GM18511 (cell line): ENCODE measurements around the gene PPEF2.

ENCODE experiments used
- ATAC-seq: cut with Tn5 transposase; IDR thresholded peaks from one replicate; pipeline ENCODE4 v1.9.1; 2021; ENCODE audit warnings: mild to moderate bottlenecking, moderate library complexity; ENCODE audit not compliant: unreplicated experiment

The PPEF2 gene

DNA sequence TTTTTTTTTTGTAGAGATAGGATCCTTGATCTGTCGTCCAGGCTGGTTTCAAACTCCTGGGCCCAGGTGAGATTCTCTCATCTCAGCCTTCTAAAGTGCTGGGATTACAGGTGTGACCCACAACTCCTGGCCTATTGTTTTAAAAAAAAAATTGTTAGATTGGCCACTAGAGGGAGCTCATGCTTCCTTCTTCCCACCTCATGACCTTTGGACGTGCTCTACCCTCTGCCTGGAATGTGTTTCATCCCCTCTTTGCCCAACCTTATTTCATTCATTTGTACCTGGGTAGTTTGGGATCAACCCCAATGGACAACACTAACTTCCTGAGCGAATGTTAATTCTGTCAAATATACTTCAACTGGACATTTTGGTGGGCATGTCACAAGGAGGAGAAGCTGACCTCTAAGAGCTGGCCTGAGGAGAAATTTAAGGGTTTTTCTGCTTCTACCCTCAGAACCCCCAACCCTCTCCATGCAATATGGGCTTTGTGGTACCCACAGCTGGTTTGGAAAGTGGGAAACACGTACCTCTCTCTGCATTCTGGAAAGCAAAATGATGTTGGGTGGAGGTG is 6.4 kb downstream of the PPEF2 start:
- ATAC-seq, result peak; percentile 78

DNA sequence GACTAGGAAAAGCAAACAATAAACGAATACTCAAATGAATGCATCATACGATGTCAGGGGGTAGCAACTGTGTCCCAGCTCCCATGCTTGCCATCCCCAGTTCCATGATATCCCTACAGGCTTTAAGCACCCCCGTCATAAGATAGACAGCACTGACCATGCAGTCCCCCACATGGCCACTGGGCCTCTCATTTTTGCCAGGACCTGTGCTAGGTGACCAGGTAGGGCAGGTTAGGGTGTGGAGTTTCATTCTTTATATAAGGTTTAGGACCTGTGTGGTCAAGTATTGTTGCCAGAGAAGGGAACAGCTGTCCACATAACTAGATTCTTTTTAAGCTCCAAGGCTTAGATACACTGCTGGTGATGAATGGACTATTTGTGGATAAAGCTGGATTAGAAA is 9.7 kb downstream of the PPEF2 start:
- no peak for ATAC-seq

DNA sequence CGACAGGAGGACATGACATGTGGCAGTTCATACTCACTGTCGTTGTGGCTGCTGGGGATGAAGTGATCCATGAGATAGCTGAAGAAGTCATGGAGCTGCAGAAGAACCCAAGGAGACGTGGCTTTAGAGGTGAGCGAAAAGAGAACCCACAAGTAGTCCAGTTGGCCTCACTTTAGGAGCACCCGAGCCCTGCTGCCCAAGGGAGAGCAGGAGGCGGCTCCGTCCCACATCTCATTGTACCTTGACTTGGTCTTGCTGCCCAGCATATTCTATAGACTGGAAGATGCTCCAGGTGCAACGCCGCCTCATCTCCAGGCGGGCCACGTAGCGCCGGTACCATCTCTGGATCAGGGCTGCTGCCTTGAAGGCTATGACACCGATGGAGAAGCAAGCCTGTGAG is 10.6 kb downstream of the PPEF2 start:
- ATAC-seq, result no peak

DNA sequence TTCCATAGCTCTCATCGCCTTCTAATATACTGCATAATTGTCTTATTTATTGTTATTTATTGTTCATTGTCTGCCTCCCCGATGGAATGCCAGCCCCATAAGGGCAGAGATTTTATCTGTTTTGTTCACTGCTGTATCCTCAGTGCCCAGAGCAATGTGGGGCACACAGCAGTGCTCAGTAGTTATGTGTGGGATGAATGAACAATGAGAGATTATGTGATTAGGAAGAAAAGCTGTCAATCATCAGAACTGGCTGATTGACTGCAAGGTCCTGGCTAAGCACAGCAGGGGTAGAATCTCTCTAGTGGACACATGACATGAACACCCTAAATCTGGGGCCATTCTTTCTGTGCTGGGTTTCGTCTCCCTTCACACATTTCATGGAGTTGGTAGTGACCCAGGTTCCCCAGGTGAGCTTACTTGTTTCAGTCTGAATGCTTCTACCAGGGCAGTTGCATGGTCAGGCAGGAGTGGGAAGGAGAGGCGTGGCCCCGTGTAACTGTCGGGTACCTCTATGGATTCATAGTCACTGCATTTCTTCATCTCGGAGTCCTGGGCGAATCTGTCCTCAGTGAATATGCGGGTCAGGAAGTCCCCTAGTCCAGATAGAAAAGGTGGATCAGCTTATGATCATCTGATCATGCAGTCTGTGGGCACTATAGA is 12.6 kb downstream of the PPEF2 start:
- no peak for ATAC-seq

DNA sequence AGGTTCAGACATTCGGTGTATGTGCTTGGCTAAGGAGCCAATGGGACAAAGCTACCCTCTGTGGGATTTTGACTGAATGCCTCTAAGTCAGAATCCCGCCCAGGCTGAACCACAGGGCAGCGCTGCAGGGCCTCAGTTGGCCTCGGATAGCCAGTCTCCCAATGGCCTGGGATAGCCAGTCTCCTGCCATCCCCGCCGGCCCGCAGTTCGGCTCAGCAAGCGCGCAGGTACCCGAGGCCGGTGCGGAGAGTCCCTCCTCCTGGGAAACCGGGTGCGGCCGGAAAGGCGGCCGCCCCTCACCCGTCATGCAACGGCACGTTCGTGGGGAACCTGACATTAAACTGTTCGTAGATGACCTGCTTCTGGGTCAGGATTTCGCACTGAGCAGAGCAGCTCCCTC is 16.1 kb downstream of the PPEF2 start:
- no peak for ATAC-seq

DNA sequence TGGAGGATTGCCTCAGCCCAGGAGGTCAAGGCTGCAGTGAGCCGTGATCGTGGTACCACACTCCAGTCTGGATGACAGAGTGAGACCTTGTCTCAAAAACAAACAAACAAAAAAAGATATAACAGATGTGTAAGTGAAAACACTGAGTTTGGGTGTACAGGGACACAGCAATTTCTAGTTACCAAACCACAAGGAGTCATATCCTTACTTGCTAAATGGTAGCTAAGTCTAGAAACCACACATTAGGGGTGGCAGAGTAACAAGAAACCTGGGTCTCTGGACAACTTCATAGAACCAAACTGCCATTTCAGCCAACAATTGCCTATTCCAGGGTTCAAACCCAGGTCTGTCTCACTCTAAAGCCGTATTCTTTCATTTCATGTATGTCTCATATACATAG is 20.8 kb downstream of the PPEF2 start:
- ATAC-seq, result no peak

DNA sequence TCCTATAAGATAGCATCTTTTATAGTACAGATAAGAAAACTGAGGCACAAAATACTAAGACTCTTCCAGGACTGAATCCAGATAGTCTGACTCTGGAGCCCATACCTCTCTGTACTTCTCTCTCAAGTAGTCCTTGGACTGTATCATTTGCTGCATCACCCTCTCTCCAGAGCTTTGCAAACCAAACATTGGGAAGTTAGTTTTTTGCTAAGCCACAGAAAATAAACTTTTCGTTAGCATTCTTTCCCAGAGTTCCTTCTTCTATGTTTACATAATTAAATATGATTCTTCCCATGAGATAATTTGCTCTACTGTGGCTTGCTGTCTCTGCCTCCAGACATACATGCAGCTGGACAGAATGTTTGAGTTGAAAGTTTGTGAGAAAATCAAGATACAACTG is 22.0 kb downstream of the PPEF2 start:
- ATAC-seq, result no peak

DNA sequence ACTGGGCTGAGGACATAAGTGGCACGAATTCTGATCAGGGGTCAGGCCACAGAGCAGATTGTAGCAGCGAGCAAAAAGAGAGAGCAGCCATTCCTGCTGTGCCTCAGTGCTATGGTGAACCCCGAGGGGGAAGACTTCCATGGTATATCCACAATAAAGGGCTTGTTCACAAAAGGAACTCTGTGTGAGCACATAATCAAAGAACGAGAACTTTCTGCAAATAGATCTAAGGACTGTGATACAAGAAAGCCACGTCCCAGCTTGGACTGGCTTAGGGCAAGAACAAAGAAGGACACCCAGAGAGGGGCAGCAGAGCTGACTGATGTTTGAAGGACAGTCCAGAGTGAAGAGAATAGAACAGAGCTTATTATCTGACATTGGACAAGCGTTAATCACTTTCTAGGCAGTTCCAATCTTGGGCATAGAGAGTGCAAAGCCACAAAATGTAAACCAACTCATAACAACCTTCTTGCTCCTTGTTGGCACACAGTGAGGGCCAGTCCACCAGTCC is 24.0 kb downstream of the PPEF2 start:
- ATAC-seq, result no peak

DNA sequence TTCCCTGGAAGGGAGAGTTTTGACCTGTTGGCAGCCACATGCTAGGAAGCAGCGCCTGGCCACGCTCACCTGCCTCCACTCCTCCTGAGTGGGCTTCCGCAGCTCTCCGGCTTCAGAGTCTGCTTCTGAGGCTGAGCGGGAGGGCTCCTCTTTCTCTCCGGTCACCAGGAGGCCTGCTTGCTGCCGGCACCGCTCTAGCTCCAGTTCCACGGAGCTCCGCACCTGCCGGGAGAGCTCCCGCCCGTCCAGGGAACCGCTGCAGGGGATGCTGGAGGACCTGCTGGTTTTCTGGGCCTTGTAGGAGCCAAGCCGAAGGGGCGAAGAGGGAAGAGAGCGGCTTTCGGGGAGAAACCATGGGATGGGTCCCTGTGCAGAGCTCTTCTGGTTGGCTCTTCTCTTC is 26.0 kb downstream of the PPEF2 start:
- no peak for ATAC-seq

DNA sequence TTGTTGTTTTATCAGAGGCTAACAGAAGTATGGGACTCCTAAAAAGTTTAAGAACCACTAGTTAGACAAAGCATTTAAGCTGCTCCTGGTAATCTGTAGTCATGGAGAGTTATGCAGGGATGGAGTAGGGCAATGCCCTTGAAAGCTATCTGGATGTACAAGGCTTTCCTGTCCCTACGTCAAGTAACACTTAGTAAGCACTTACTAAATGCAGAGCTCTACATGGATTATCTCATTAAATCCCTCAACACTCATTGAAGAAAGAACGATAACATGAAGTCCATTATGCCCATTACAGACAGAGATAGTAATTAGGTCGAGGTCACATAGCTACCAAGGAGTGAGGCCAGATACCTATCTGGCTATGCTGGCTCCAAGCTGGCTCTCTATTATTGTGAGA is 33.2 kb downstream of the PPEF2 start:
- ATAC-seq, result no peak

DNA sequence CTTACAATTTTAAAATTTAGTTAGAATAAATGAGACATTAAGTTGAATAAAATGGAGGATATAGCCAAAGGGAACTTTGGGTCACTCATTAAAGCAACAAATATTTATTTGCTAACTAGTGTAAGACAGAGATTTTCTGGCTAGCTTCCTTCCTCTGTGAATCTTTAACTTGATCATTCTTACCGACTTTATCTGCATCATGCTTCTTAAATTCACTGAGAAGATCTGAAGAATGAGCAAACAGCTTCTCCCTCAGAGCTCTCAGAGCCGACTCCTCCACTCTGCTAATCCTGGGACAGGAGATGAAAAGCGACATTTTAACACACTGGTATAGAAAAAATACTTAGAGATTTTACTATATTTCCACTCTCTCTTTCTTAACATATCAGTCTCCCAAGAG is 35.1 kb downstream of the PPEF2 start:
- ATAC-seq, result no peak

DNA sequence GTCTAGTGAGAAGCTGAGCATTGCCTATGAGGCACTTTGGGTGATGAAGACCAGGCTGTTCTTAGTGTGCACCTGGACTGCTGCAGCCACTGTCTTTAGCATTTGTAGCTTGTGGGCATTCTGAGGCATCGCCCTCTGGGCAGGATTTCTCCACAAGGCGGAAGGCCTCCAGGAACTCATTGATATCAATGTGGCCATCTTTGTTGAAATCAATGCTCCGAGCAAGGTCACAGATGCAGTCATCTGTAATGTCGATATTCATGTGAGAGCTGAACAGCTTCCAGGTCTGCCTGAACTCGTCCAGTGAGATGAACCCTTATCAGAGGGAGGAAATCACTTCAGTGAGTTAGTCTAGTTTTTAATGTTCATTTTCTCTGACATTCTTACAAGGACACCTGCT is 41.6 kb downstream of the PPEF2 start:
- ATAC-seq, result no peak

DNA sequence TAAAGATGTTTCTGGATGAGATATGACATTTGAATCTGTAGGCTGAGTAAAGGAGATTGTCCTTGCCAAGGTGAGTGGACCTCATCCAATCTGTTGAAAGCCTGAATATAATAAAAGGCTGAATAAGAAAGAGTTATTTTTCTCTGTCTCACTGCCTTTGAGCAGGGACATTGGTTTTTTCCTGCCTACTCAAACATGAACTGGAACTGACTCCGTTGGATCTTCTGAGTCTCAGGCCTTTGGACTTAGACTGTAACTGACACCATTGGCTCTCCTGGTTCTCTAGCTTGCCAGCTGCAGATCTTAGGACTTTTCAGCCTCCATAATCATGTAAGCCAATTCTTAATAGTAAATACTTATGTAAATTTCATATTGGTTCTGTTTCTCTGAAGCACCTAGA is 43.5 kb downstream of the PPEF2 start:
- no peak for ATAC-seq

DNA sequence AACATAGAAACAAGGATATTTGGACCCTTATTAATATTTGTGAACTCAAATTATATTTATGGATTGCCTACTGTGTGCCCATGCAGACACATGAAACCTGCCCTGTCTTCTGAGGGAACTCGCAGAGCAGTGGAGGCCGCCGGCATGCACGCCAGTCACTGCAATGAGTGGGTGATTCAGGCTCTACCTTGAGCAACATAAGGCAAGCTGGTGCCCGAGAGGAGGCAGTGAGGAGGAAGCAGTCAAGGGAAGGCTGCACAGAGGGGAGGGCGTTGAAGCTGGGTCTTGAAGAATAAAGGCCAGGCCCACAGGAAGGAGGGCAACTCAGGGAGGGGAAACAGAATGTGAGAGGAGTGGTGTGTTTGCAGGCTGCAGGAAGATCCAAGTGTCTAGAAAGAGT is 52.8 kb downstream of the PPEF2 start:
- no peak for ATAC-seq

DNA sequence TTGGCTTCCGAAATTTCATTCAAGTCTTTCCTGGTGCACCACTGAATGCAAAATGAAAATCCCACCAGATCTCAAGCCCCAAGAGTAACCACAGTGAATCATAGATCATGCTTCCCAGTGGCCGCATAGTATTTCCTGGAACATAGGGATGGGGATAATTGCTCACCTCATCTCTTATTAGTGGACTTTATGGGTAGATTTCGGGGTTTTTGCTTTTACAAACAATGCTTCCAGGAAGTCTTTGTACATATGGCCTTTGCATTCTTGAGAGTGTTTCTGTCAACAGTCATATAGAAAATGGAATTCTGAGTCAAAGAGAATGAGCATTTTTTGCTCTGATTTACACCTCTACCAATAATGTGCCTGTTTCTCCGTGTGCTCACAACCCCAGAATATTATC is 53.4 kb downstream of the PPEF2 start:
- ATAC-seq, result no peak

DNA sequence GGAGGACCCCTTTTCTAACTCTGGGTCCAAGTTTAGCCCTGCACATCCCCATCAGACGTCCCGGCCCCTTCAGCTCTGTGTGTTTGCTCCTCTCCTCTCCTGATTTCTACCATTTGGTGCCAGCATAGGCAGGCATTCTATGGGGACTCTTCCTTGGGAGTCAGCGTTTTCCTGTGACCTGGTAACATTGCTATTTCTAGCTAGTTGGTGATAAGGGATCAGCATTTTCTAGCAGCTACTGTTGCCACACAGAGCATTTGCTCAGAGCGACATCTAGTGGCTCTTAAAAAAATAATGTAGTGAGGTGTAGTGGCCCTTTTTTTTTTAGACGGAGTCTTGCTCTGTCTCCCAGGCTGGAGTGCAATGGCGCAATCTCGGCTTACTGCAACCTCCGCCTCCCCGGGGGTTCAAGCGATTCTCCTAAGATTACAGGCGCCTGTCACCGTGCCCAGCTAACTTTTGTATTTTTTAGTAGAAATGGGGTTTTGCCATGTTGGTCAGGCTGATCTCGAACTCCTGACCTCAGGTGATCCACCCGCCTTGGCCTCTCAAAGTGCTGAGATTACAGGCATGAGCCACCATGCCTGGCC is 54.0 kb downstream of the PPEF2 start:
- ATAC-seq, result peak; percentile 86

DNA sequence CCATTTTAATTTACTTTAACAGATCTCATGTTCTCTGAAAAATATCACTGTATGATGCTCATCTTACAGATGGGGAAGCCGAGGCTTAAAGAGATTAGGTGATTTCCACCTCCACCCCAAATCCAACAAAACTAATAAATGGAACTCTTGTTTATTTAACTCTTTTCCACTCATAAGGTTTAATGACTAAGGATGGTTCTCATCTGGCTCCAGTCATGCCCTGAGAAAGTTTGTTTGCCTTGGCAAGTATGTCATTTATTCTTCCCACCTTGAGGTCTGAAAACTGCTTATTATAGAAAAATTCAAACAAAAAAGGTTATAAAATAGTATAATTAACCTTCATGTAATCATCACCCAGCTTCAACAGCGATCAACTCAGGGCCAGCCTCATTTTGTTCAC is 56.3 kb downstream of the PPEF2 start:
- no peak for ATAC-seq

DNA sequence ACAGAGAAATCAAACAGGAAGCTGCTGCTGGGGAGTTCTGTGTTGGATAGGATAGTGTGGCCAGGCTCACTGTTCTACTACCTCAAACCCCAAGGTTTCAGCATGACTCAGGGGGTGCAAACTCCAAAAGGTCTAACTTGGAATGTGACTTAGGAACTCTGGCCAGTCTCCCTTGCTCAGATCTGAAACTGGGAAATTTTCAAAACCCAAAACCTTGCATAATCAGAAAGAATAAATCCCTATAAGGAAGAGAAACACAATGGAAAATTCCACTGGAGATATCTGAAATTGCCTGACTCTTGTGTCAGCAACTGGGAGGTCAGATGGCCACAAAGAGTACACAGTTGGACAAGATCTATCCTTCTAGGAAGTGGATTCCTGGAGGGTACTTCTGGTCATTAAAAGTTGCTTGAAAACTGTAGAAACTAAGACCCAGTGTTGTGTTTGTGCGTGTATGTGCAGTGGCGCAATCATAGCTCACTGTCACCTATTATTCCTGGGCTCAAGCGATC is 58.0 kb downstream of the PPEF2 start:
- no peak for ATAC-seq

DNA sequence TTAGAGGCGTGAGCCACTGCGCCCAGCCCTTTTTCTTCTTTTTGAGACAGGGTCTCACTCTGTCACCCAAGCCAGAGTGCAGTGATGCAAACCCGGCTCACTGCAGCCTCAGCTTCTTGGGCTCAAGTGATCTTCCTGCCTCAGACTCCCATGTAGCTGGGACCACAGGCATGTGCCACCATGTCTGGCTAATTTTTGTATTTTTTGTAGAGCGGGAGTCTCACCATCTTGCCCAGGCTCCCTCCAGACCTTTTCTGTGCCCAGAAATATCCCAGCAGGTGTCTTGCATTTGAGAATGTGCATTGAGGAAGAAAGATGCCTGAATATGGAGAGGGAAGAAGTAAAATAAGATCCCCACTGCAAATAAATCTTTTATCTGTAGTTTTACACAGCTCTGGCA is 58.7 kb downstream of the PPEF2 start:
- no peak for ATAC-seq

DNA sequence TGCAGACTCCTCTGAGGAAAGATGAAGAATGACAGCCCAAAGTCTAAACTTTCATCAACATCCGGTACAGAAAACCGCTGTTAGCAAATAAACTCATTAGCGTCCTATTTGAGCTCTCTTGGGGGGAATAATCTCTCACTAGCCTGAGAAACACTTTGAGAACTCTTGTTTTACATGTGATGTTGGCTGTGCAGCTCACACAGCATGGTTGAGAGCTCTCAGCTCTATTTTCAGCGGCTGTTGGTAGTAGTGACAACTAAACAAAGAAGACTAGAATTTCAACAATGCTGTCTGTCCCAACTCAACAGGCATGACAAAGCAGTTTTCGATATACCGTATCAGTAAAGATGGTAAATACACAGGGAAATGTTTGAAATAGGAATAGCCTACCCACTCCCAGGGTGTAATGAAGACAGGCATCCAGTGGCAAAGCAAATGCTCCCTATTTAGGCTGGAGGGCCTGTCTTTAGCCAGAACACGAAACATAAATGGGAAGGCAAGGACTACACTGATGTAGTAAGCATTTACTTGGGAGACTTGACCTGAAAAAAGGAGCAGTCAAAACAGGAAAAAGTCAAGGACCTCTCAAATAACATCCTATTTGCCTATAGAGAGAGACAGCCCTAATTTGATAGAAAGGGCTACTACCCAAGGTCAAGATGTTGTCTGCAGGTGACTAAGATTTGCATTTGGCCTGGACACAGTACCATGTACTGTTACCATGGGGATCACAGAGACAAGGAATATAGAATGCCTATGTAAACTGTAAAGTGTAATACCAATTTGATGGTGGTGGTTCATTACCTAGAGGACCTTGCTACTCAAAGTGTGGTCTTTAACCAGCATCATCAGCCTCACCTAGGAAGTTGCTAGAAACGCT is 60.4 kb downstream of the PPEF2 start:
- ATAC-seq, result no peak

DNA sequence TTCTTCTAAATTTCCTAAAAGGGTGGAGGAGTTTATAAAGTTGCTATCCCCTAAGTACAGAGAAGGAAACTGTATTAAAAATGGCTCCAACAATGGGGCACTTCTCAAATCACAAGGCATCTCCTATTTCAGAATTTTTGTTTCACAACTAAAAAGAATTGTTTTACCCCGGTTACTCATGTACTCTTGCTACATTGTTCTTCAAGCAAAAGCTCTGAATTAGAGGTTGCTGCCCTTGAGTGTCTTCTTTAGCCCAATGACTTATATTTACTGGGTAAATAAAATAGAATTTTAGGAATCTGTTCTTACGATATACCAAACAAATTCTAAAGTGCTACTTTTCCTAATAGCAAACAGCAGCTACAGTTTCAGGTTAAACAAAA is 67.5 kb downstream of the PPEF2 start:
- ATAC-seq, result no peak
